ENCODE results near the gene JOSD2. TPM values are rescaled to one million over a fixed set of nuclear protein-coding genes. Genes with fewer than 3 reads are reported as not detected.
A peak's percentile ranks its signal among the peaks of the same experiment; 100 is the strongest.

The JOSD2 gene
- total RNA-seq, 2 experiments from 2014 or later: 17.2 to 17.9 TPM

- Mint-ChIP-seq H3K4me1 (ENCODE audit: low read depth) (peaks cover 20% of the 10 kb centered on the region), H3K36me3 (ENCODE audit: low read depth) (peaks cover 26% of the 10 kb centered on the region), H3K27ac (no peak overlapping the region), H3K9me3 (peaks cover 5% of the 10 kb centered on the region), H3K27me3 (ENCODE audit: low read depth) (no peaks in the 10 kb centered on the region), H3K4me3 (no peak overlapping the region)
- no peak for DNase-seq
- CTCF ChIA-PET: no interaction called here
- intact Hi-C loops (cut with micrococcal nuclease): no loop called here
Measured at GRCh38 chr19:50482271-50482855, 28.6 kb downstream of the JOSD2 start.

- Mint-ChIP-seq H3K27ac (no peak overlapping the region), H3K4me1 (ENCODE audit: low read depth) (peaks cover 23% of the 10 kb centered on the region)
Measured at GRCh38 chr19:50481351-50482149, 29.4 kb downstream of the JOSD2 start.

GRCh38 chr19:50480281-50481111 lies 30.5 kb downstream of the JOSD2 start:
- H3K27ac Mint-ChIP-seq: no peak overlapping the region
- peaks cover 25% of the 10 kb centered on the region for H3K4me1 Mint-ChIP-seq (ENCODE audit: low read depth)
- CTCF ChIA-PET: interaction anchor here (1.0 to 1.9 kb wide), 3 partner anchors 11 to 180 kb away, joined by 3 to 5 read pairs (median 5); no protein-coding TSS in a partner anchor
- no peaks in the 10 kb centered on the region for H3K27me3 Mint-ChIP-seq (ENCODE audit: low read depth)
- H3K4me3 Mint-ChIP-seq: no peak overlapping the region
- H3K9me3 Mint-ChIP-seq: no peaks in the 10 kb centered on the region
- peaks cover 20% of the 10 kb centered on the region for H3K36me3 Mint-ChIP-seq (ENCODE audit: low read depth)
- no peak for DNase-seq
- intact Hi-C loops (cut with micrococcal nuclease): no loop called here

More at GRCh38 chr19:50481351-50482149, 29.4 kb downstream of the JOSD2 start:
- H3K27me3 Mint-ChIP-seq (ENCODE audit: low read depth): no peaks in the 10 kb centered on the region
- no peak overlapping the region for H3K4me3 Mint-ChIP-seq
- no peak for DNase-seq
- peaks cover 25% of the 10 kb centered on the region for H3K36me3 Mint-ChIP-seq (ENCODE audit: low read depth)
- intact Hi-C loops (cut with micrococcal nuclease): no loop called here
- CTCF ChIA-PET: no interaction called here
- peaks cover 3% of the 10 kb centered on the region for H3K9me3 Mint-ChIP-seq

- H3K36me3 Mint-ChIP-seq (ENCODE audit: low read depth): peaks cover 17% of the 10 kb centered on the region
- H3K9me3 Mint-ChIP-seq: no peaks in the 10 kb centered on the region
- H3K27ac Mint-ChIP-seq: no peak overlapping the region
- intact Hi-C loops (cut with micrococcal nuclease): loop anchor here (5.0 kb wide), 1 partner anchor 123 kb away; no protein-coding TSS in a partner anchor
- DNase-seq: no peak
- H3K4me3 Mint-ChIP-seq: no peak overlapping the region
- CTCF ChIA-PET: interaction anchor here (0.7 to 2.0 kb wide), 6 partner anchors 8 to 179 kb away, joined by 3 to 9 read pairs (median 4); no protein-coding TSS in a partner anchor
- H3K4me1 Mint-ChIP-seq (ENCODE audit: low read depth): peaks cover 28% of the 10 kb centered on the region
- no peaks in the 10 kb centered on the region for H3K27me3 Mint-ChIP-seq (ENCODE audit: low read depth)
Measured at GRCh38 chr19:50479761-50480251, 31.2 kb downstream of the JOSD2 start.

- peak; percentile 34 for DNase-seq
- CTCF ChIA-PET: interaction anchor here (0.7 to 2.0 kb wide), 8 partner anchors 8 to 178 kb away, joined by 3 to 9 read pairs (median 4); no protein-coding TSS in a partner anchor
- Mint-ChIP-seq H3K27me3 (ENCODE audit: low read depth) (no peaks in the 10 kb centered on the region), H3K36me3 (ENCODE audit: low read depth) (peaks cover 17% of the 10 kb centered on the region), H3K4me1 (ENCODE audit: low read depth) (peaks cover 28% of the 10 kb centered on the region), H3K27ac (no peak overlapping the region), H3K9me3 (no peaks in the 10 kb centered on the region), H3K4me3 (no peak overlapping the region)
- intact Hi-C loops (cut with micrococcal nuclease): loop anchor here (5.0 kb wide), 1 partner anchor 122 kb away; no protein-coding TSS in a partner anchor
Measured at GRCh38 chr19:50478901-50479715, 31.9 kb downstream of the JOSD2 start.

- CTCF ChIA-PET: interaction anchor here (1.1 to 2.0 kb wide), 3 partner anchors 8 to 109 kb away, joined by 3 to 9 read pairs (median 5); no protein-coding TSS in a partner anchor
- H3K36me3 Mint-ChIP-seq (ENCODE audit: low read depth): peaks cover 17% of the 10 kb centered on the region
Measured at GRCh38 chr19:50477751-50478515, 33.1 kb downstream of the JOSD2 start.

GRCh38 chr19:50476907-50477238 lies 34.1 kb downstream of the JOSD2 start:
- no peak for DNase-seq
- CTCF ChIA-PET: interaction anchor here (0.6 kb wide), 1 partner anchor 15 kb away, joined by 4 read pairs; no protein-coding TSS in a partner anchor
- Mint-ChIP-seq H3K27ac (peak overlapping the region; percentile 86), H3K4me1 (ENCODE audit: low read depth) (peaks cover 28% of the 10 kb centered on the region), H3K36me3 (ENCODE audit: low read depth) (peaks cover 17% of the 10 kb centered on the region), H3K4me3 (peak overlapping the region; percentile 99), H3K9me3 (no peaks in the 10 kb centered on the region), H3K27me3 (ENCODE audit: low read depth) (no peaks in the 10 kb centered on the region)
- intact Hi-C loops (cut with micrococcal nuclease): loop anchor here (1.0 to 5.0 kb wide), 5 partner anchors 34 to 120 kb away; partner anchors contain the start of genes JOSD2, NR1H2 and POLD1

More at GRCh38 chr19:50477751-50478515, 33.1 kb downstream of the JOSD2 start:
- no peak for DNase-seq
- intact Hi-C loops (cut with micrococcal nuclease): loop anchor here (5.0 kb wide), 1 partner anchor 121 kb away; no protein-coding TSS in a partner anchor
- no peaks in the 10 kb centered on the region for H3K9me3 Mint-ChIP-seq
- peaks cover 28% of the 10 kb centered on the region for H3K4me1 Mint-ChIP-seq (ENCODE audit: low read depth)
- no peaks in the 10 kb centered on the region for H3K27me3 Mint-ChIP-seq (ENCODE audit: low read depth)
- H3K27ac Mint-ChIP-seq: peak overlapping the region; percentile 10
- peak overlapping the region; percentile 99 for H3K4me3 Mint-ChIP-seq

- DNase-seq: peak; percentile 97
- Mint-ChIP-seq H3K27ac (peak within 1 kb of the TSS; percentile 86), H3K4me1 (ENCODE audit: low read depth) (peaks cover 28% of the 10 kb centered on the region), H3K36me3 (ENCODE audit: low read depth) (peaks cover 17% of the 10 kb centered on the region), H3K27me3 (ENCODE audit: low read depth) (no peaks in the 10 kb centered on the region), H3K9me3 (no peaks in the 10 kb centered on the region), H3K4me3 (peak within 1 kb of the TSS; percentile 99)
- intact Hi-C loops (cut with micrococcal nuclease): loop anchor here (1.0 to 5.0 kb wide), 5 partner anchors 35 to 119 kb away; partner anchors contain the start of genes JOSD2, NR1H2 and POLD1
- CTCF ChIA-PET: no interaction called here
Measured at GRCh38 chr19:50476224-50476906, 34.6 kb downstream of the JOSD2 start, which contains the start of the genes EMC10 and GARIN5A. TSS of gene EMC10 (plus strand) at chr19:50476507. CDS start at chr19:50476545, 38 bp downstream. TSS of gene GARIN5A (minus strand) at chr19:50476848. CDS start at chr19:50476388, 460 bp downstream.

GRCh38 chr19:50475736-50476223 lies 35.2 kb downstream of the JOSD2 start:
- CTCF ChIA-PET: no interaction called here
- Mint-ChIP-seq H3K4me3 (peak overlapping the region; percentile 99), H3K9me3 (no peaks in the 10 kb centered on the region), H3K36me3 (ENCODE audit: low read depth) (peaks cover 14% of the 10 kb centered on the region), H3K27me3 (ENCODE audit: low read depth) (no peaks in the 10 kb centered on the region), H3K4me1 (ENCODE audit: low read depth) (peaks cover 28% of the 10 kb centered on the region), H3K27ac (peak overlapping the region; percentile 69)
- intact Hi-C loops (cut with micrococcal nuclease): loop anchor here (1.0 to 5.0 kb wide), 5 partner anchors 36 to 118 kb away; partner anchors contain the start of genes JOSD2, NR1H2 and POLD1
- no peak for DNase-seq

- Mint-ChIP-seq H3K4me1 (ENCODE audit: low read depth) (peaks cover 28% of the 10 kb centered on the region), H3K9me3 (no peaks in the 10 kb centered on the region), H3K36me3 (ENCODE audit: low read depth) (peaks cover 13% of the 10 kb centered on the region), H3K27me3 (ENCODE audit: low read depth) (no peaks in the 10 kb centered on the region), H3K4me3 (no peak overlapping the region), H3K27ac (peak overlapping the region; percentile 56)
- intact Hi-C loops (cut with micrococcal nuclease): loop anchor here (5.0 kb wide), 1 partner anchor 118 kb away; no protein-coding TSS in a partner anchor
- CTCF ChIA-PET: no interaction called here
- no peak for DNase-seq
Measured at GRCh38 chr19:50475101-50475568, 35.9 kb downstream of the JOSD2 start.

All from activated naive CD4-positive, alpha-beta T cell treated with anti-CD3 and anti-CD28 coated beads for 36 hours (primary cell).